Measurements from ENCODE around the gene CYRIA.

The CYRIA gene

DNA sequence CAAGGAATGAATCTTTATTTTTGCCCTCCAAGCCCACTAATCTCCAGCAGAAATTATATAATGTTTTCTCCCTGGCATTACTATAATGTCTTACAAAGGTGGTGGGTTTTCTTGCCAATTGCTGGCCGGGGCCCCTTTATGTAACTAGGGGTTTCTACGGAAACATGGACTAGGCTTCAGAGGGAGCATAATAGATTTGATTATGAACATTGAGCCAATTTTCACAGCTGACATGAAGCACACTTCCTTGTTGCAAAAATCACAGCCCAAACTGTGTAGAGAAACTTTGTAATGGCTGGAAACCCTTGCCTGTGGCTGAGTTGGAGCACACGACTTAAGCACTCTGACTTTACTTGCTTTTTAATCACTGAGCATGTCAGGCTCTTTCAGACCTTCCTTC lies 3.8 kb upstream of the CYRIA start:
- FAIRE-seq (no peak), DNase-seq (ENCODE audit: low spot score) (no peak)

DNA sequence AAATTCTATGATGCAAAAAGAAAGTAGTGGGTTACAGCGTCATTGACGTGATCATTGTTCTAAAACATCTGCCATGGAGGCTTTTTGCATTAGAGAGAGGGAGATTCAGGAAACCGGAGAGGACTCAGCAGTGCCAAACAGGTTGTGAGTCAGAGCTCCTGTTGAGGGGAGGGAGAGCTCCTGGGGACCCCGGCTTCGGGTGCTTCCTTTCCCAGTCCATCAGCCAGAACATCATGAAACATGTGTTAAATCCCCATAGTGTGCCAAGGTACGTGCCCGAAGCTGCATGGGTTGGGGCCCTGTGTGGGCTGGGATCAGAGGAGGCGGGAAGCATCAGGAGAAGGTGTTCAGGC lies 791 bp upstream of the CYRIA start:
- FAIRE-seq (no peak), DNase-seq (ENCODE audit: low spot score) (no peak)

DNA sequence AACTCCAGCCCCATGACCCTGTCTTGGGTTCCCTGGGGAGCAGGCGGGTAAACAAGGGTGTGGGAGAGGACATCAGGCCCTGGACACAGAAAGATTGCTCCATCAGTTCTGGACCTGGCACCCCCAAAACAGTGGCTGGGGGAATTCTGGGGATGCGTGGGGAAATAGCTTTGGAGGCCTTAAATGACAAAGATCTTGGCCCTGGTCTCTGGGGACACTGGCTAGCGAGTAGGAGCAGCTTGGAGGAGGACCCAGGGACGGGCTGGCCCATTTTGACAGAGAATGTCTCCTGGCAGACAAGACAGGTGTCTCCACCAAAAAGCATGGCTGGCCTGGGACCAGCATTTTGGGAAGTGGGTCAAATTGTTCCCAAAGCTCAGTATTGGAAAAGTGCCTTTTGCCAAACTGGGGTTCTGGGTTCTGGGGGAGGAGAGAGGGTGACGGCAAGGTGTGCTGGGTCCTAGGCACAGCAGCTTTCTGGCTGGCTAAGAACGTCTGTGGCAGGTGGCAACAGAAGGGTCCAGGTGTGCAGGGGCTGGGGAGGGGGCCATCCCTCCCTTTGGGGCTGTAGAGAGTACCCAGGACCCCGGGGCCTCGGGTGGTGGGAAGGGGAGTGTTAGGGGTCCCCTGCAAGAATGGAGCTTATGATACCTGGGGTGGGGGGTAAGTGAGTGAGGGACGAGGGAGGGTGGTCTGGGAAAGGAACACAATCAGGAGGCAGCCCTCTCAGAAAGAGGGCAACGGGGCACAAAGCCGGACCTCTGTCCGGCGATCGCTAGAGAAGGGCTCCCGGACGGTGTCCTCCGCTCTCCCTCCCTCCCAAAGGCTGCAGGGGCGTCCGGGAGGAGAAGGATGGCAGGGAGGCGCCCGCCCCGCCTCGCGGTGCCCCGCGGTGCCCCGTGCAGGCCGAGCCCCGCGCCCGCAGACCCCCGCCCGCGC lies 556 bp downstream of the CYRIA start:
- DNase-seq (ENCODE audit: low spot score), result no peak
- FAIRE-seq, result no peak

DNA sequence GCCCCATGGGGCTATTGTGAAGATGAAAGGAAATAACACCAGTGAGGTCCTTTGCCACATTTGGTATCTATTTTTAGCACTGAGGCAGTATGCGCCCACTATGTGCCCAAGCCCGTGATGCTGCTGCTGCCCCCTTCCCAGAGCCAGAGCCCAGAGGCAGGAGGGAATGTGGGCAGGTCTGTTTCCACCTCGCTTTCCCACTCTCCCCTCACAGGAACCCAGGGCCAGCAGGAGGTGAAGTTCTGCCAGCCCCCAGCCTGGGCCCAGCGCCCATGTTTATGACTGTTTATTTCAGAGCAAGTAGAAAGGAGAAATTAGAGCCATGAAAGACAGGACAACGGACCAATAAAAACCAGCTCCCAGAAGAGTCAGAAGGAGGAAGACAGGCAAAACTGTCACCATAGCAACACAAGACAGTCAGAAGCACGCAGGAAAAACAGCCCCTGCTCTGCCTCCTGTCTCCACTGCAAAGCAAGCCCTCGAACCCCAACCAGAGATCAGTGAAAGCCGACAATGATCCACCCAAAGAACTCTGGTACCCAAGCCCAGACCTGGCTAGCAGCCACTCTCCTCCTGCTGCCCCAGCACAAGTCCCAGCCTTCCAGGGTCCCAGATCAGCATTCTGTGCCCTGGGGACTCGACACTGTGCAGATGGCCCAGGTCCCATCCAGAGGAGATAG lies 1.4 kb downstream of the CYRIA start:
- DNase-seq (ENCODE audit: low spot score) (peak; percentile 27), FAIRE-seq (no peak)

DNA sequence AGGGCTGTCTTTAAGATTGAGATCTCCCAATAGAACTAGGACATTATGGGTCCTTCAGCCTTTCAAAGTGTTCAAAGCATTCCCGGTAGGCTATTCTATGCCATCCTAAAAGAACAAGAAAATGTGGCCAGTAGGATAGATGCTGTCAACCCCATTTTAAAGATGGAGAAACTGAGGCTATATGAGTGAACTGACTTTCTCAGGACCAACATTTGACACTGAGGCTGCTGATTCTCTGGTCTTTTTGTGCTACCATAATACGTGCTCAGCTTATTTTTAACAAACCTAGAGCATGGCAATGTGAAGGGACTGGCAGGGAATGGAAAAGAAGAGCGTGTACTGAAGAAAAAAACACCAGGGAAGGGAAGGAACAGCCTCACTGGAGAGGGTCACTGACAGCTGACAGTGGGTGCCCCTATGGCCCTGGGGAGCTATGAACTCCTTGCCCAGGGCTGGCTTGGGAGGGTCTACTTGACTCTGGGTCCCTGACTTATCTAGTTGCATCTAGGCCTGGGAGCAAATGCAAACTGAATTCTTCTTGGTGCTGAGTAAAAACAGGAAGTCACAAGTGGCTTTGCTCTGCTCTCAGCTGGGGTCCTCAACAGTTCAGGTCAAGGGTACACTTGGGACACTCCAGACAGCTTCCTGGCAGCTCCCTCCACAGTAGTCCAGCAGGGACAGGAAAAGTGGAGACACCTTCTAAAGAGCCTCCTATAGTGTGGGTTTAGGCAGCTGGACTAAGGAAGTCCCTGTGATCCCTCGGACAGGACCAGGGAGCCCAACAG lies 2.3 kb downstream of the CYRIA start:
- DNase-seq (ENCODE audit: low spot score) (no peak), FAIRE-seq (no peak)

DNA sequence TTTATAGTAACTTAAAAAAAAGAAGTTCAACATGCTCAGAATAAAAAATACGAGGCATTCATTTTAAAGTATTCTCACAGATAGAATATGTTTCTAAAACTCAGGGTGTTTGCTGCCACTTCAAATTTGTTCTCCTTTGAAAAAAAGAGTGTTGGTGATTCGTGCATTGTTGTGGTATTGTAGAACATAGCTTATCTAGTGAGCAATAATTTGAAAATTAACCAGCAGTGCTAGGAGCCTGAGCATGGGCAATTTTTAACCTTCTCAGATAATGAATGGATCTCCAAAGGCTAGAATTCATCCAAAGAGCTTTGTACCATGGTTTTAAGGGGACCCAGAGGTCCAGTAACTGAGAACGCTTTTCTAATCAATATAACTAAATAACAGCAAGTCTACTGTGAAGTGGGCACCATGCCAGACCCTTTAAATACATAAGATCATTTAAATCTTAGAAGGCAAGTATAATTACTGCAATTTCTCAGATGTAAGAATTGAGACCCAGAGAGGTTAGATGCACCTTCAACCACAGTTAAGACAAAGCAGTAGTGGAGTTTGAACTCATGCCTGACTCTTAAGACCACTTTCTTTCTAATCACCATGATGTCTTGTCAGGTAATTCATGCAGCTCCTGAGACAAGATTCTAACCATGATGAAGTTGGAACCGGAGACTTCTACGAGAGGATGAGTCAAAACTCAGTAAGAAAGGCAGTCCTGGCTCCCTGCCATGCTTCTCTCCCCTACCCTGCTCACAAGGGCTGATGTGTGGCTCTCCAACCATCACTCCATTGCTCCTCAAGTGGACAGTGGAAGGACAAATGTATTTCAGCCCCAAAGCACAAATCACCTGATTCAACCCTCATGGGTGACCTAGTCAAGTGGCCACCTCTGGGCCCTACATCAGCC lies 3.4 kb downstream of the CYRIA start:
- peak; percentile 94 for FAIRE-seq
- peak; percentile 88 for DNase-seq (ENCODE audit: low spot score)

DNA sequence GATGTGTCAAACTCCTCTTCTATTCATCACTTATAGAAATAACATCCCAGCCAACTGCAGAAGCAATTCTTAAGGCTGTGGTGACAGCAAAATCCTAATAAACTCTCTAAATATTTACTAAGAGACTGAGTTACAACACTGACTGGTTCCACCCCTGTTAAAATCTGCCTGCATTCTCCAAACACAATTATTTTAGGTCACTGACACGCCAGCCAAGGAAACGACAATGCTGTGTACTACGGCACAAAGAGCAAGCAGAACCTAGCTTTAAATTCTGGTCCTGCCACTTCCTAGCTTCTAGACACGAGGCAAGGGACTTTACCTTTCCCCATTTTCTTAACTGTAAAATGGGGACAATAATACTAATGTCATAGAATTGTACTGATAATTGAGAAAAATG lies 4.1 kb downstream of the CYRIA start:
- FAIRE-seq, result no peak
- no peak for DNase-seq (ENCODE audit: low spot score)

DNA sequence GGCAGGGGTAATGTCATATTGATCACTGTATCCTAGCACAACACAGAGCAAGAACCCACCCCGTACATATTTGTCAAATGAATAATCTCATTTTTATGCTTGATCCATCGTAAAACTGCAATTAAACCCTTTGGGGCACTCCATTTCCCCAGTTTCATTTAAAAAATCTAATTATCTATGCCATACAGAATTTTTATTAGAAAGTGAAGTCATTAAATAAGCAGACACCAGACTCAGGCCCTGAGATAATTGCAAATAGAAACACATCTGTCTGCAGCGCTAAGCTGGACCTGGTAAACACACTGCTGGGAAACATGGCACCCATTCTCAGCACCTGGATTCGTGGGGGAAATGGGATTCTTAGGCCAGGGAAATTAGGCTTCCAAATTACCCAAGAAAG lies 5.1 kb downstream of the CYRIA start:
- DNase-seq (ENCODE audit: low spot score) (no peak), FAIRE-seq (no peak)

DNA sequence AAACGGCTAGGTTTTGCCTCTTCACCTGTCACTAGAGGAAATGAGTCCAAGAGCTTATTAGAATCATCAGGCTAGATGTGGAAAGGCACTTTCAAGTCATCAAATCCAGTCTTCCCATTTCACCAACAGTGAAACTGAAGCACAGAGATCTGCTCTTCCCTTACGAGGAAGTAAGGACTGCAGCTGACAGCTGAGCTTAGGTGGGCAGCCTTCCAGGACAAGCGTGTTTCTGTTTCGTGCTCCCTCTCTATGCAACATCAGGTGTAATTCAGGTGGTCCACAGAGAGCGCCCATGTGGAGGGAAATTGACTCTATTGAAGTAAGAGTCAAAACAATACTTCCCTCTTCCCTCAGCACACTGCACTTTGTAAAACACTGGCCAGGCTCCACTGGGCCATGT lies 5.5 kb downstream of the CYRIA start:
- no peak for FAIRE-seq
- DNase-seq (ENCODE audit: low spot score), result no peak

DNA sequence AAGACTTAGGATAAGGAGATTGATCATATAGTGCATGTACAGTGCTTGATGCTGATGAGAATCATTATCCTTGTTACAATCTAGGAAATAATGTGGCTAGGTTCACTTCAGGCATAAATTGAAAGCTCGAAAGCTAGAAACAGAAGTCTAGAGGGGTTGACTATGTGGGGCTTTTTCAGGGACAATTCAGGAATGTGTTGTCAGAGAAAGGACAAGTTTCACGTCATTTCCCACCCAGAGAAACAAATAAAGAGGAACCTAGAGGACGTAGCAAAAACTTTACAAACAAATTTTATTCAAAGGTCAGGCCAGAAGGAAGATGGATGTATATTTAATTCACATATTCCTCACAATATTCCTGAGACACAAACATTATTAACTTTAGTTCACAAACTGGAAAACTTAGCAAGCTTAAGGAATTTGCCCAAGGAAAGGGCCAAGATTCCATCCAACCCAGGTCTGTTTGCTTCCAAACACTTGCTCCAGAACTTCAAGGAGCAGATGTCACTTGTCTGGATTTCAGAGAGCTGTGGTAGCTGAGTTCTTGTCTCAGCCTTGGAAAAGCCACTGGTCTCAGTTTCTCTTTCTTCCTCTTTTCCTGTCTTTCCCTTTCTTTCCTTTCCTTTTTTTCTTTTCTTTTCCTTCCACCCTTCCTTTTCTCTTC lies 7.4 kb downstream of the CYRIA start:
- no peak for DNase-seq (ENCODE audit: low spot score)
- FAIRE-seq, result no peak

DNA sequence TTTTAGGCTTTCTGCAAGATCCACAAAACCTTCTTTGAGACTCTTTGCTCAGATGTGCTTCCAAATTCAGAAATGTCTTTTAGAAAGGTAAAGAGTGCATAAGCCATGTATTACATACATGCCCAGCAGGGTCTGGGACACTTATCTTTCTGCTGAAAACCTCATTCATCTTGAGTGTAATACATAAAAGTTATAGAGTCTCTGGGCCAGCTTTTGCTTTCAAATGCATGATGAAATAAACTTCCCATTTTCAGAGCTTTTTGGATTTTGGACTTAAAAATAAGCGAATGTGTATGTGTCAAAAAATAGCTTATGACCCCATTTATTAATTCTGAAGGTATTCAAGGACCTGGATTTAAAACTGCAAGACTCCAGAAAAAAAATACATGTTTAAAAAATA lies 8.0 kb downstream of the CYRIA start:
- FAIRE-seq (no peak), DNase-seq (ENCODE audit: low spot score) (no peak)

DNA sequence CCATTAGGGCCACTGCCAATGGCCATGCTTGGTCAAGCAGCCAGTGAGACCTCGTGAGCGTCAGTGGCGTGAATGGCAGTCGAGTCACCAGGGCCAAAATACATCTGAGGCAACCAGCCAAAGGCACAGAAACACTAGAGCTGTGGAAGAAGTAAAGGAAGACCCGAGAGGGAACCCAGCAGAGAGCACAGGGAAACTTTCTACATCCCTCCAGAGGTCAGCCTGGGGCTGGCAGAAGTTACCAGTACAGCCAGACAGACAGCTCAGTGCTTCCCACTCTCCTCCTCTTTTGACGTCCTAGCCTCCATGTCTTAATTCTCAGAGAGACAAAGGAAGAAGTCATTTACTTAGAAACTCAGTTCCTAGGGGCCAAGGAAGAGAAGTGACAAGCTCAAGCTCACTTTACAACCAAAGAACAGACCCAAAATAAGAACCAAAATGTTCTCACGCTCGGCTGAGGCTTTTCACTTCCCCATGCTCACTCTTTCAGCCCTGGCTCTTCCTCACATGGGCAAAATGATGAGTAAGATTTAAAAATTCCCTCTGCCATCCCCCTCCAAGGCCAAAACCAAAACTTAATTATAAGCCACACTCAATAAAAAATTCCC lies 8.7 kb downstream of the CYRIA start:
- peak; percentile 62 for DNase-seq (ENCODE audit: low spot score)
- peak; percentile 74 for FAIRE-seq

DNA sequence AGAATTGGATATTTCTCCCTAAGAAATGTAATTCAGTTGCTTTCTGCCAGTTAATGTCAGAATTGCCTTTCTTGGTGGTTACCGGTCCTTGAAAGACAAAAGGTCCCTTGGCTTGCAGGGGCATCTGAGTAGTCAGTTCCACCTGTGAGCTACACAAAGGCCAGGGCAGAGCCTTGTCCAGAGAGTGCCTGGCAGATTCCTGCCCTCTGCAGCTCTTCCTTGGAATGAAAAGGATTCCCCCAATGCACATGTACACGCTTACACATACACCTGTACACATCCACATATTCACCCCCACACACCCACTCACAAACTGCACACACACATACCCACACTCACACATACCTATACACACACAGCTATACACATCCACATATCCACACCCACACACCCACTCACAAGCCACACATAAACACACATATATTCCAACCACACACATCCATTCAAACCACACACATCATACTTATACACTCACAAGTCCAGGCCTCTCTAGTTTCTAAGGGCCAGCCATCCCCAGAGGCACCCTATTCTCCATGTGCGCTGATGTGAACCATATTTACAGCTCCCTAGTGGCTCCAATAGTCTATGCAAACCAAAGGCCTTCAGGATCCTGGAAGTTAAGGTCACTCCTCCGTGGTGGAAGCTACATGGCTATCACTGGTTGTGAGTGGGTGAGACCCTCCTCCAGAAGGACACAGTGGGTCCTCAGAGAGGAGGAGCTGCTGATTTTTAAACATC lies 9.6 kb downstream of the CYRIA start:
- DNase-seq (ENCODE audit: low spot score) (no peak), FAIRE-seq (no peak)

DNA sequence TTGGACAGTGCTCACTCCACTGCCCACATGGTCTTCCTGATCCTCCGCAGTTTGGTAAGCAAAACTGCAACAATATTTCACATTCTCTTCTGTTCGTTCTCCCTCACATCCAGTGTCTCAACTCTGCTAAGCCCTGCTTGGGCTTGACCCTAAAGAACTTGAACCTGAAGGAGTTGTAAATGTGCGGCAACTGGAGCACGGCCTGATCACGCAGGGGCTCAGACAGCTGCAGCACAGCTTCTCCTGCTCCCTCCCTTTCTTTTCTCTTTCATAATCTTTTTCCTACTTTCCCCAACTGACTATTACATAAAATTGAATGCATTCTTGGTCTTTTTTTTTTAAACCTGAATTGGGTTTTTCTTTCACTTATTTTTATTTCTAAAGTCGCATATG lies 10.2 kb downstream of the CYRIA start:
- FAIRE-seq, result no peak
- DNase-seq (ENCODE audit: low spot score), result no peak

DNA sequence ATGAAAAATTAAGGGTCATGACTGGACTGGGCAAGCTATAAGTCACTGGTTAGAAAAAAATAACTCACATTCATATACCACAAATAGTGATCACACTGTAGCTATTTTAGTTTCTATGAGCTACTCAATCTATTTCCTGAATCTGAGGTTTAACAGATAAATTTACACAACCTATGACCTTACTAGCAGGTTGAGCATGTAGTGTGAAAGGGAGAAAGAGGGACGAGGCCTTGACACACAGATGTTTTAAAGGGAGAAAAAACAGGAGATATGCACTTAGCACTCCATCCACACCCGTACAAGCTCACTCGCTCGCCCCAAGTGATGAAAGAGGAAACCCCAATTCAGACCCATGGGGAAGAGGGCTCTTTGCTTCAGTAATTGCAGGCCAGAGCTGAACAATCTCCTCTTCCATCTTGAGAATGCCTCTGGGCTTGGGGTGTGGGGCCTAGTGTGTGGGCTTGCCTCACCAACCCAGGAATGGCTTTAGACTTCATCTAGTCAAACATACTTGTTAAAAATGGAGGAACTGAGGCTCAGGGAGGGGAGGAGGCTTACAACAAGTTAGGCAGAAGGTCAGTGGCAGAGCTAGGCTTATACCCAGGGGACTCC lies 10.7 kb downstream of the CYRIA start:
- FAIRE-seq, result no peak

DNA sequence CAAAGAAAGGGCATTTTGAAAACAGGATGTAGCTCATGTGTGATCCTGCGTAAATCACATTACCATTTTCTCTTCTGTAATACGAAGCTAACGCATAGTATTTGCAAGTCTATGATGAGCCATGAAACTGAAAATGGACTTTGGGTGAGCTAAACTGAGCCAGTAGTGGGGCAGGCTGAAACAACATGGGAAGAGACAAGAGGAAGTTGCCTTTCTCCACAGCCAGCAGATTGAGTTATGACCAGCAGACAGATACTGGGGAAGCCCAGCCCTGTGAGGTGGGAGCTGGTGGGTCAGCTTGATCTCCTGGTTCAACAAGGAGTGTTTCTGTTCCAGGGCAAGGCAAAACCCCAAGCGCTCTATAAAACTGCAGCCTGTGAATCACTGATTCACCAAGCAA lies 11.8 kb downstream of the CYRIA start:
- no peak for FAIRE-seq
- DNase-seq (ENCODE audit: low spot score), result no peak

More for the DNA sequence above, 10.7 kb downstream of the CYRIA start:
- DNase-seq (ENCODE audit: low spot score), result no peak

DNA sequence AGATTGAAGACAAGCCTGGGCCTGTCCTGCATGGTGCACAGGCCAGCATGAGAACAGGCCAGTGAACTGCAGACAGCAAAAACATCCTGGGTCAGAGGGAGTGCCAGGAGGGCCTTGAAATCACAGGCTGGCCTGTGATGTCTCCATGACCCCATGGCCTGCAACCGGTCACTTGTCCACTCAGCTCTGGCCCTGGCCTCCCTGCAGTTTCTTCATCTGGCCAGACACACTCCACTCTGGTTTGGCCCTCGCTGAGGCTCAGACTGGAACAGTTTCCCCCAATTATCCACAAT lies 12.6 kb downstream of the CYRIA start:
- no peak for DNase-seq (ENCODE audit: low spot score)
- FAIRE-seq, result no peak

DNA sequence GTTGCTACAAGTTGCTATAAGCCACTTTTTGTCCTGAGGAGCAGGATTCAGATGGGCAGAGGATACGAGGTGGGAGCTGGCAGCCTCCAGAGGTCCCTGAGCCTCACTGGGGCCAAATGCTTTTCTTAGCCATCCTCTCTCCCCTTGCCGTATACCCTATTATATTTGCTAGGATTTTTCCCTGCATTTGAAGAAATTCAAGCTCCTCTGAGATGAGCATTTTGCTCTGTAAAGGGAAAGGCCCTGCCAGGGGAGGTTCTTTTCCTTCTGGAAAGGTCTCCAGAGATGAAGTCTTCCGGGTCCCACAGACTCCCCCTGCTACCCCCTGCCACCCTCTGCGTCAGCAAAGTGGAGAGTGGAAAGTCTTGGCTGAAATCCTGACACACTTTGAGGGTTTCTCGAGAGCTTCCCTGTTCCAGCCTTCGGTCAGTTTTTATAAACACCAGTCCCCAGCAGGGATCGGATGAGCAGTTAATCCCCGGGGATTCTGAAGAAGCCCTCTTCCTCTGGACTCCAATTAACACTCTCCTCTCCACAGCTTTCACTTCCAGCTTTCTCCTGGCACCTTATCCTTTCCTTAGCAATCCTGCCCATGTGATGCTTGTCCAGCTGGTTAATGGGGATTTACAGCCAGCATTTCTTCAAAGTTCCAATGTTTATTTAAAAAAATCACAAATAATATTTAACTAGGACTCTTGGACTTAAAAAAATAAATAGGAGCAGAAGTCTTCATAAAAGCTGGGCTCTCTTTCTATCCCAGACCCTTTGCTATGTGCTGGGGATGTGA lies 13.1 kb downstream of the CYRIA start:
- FAIRE-seq (no peak), DNase-seq (ENCODE audit: low spot score) (no peak)
